ENCODE results near the gene LAMA2.

The LAMA2 gene

GRCh38 chr6:129240492-129240853, 357.5 kb downstream of the LAMA2 start:
- in situ Hi-C loops (cut with HindIII; ENCODE audit: low pct_unique_long_range_greater_than_20kb, low sequenced_read_pairs) = no loop called here
- no peak for DNase-seq (ENCODE audit: low read depth in 1 of 2, low spot score in 1 of 2)
- TF ChIP-seq JUND (IDR thresholded peaks at IDR 0.05; ENCODE audit: low read depth) = no peak

- no peak for TF ChIP-seq JUND (IDR thresholded peaks at IDR 0.05; ENCODE audit: low read depth)
- DNase-seq (ENCODE audit: low read depth in 1 of 2, low spot score in 1 of 2) = no peak
These were observed 359.6 kb downstream of the LAMA2 start for GRCh38 chr6:129242546-129242945.

GRCh38 chr6:129243377-129243776, 360.4 kb downstream of the LAMA2 start:
- TF ChIP-seq JUND (IDR thresholded peaks at IDR 0.05; ENCODE audit: low read depth) = no peak
- in situ Hi-C loops (cut with HindIII; ENCODE audit: low pct_unique_long_range_greater_than_20kb, low sequenced_read_pairs) = no loop called here
- no peak for DNase-seq (ENCODE audit: low read depth in 1 of 2, low spot score in 1 of 2)

More at GRCh38 chr6:129242546-129242945, 359.6 kb downstream of the LAMA2 start:
- in situ Hi-C loops (cut with HindIII; ENCODE audit: low pct_unique_long_range_greater_than_20kb, low sequenced_read_pairs) = no loop called here

- DNase-seq (ENCODE audit: low read depth in 1 of 2, low spot score in 1 of 2) = no peak
- TF ChIP-seq JUND (IDR thresholded peaks at IDR 0.05; ENCODE audit: low read depth) = no peak
- in situ Hi-C loops (cut with HindIII; ENCODE audit: low pct_unique_long_range_greater_than_20kb, low sequenced_read_pairs) = no loop called here
These were observed 366.0 kb downstream of the LAMA2 start for GRCh38 chr6:129248946-129249345.

- no peak for TF ChIP-seq JUND (IDR thresholded peaks at IDR 0.05; ENCODE audit: low read depth)
These were observed 368.9 kb downstream of the LAMA2 start for GRCh38 chr6:129251669-129252376.

GRCh38 chr6:129252377-129253071, 369.6 kb downstream of the LAMA2 start:
- in situ Hi-C loops (cut with HindIII; ENCODE audit: low pct_unique_long_range_greater_than_20kb, low sequenced_read_pairs) = no loop called here
- no peak for TF ChIP-seq JUND (IDR thresholded peaks at IDR 0.05; ENCODE audit: low read depth)
- DNase-seq (ENCODE audit: low read depth in 1 of 2, low spot score in 1 of 2) = no peak

More at GRCh38 chr6:129251669-129252376, 368.9 kb downstream of the LAMA2 start:
- DNase-seq (ENCODE audit: low read depth in 1 of 2, low spot score in 1 of 2) = peak; percentile 3 to 75
- in situ Hi-C loops (cut with HindIII; ENCODE audit: low pct_unique_long_range_greater_than_20kb, low sequenced_read_pairs) = no loop called here

GRCh38 chr6:129253242-129253641, 370.3 kb downstream of the LAMA2 start:
- in situ Hi-C loops (cut with HindIII; ENCODE audit: low pct_unique_long_range_greater_than_20kb, low sequenced_read_pairs) = no loop called here
- no peak for DNase-seq (ENCODE audit: low read depth in 1 of 2, low spot score in 1 of 2)
- TF ChIP-seq JUND (IDR thresholded peaks at IDR 0.05; ENCODE audit: low read depth) = no peak

- TF ChIP-seq JUND (IDR thresholded peaks at IDR 0.05; ENCODE audit: low read depth) = no peak
- in situ Hi-C loops (cut with HindIII; ENCODE audit: low pct_unique_long_range_greater_than_20kb, low sequenced_read_pairs) = no loop called here
These were observed 370.8 kb downstream of the LAMA2 start for GRCh38 chr6:129253727-129254126.

GRCh38 chr6:129257196-129257595, 374.3 kb downstream of the LAMA2 start:
- no peak for TF ChIP-seq JUND (IDR thresholded peaks at IDR 0.05; ENCODE audit: low read depth)
- DNase-seq (ENCODE audit: low read depth in 1 of 2, low spot score in 1 of 2) = no peak
- in situ Hi-C loops (cut with HindIII; ENCODE audit: low pct_unique_long_range_greater_than_20kb, low sequenced_read_pairs) = no loop called here

More at GRCh38 chr6:129253727-129254126, 370.8 kb downstream of the LAMA2 start:
- DNase-seq (ENCODE audit: low read depth in 1 of 2, low spot score in 1 of 2) = peak in 1 of 2 experiments; percentile 7

GRCh38 chr6:129262661-129263060, 379.7 kb downstream of the LAMA2 start:
- no peak for DNase-seq (ENCODE audit: low read depth in 1 of 2, low spot score in 1 of 2)
- in situ Hi-C loops (cut with HindIII; ENCODE audit: low pct_unique_long_range_greater_than_20kb, low sequenced_read_pairs) = no loop called here
- no peak for TF ChIP-seq JUND (IDR thresholded peaks at IDR 0.05; ENCODE audit: low read depth)

GRCh38 chr6:129263176-129263575, 380.2 kb downstream of the LAMA2 start:
- in situ Hi-C loops (cut with HindIII; ENCODE audit: low pct_unique_long_range_greater_than_20kb, low sequenced_read_pairs) = no loop called here
- no peak for DNase-seq (ENCODE audit: low read depth in 1 of 2, low spot score in 1 of 2)
- TF ChIP-seq JUND (IDR thresholded peaks at IDR 0.05; ENCODE audit: low read depth) = no peak

- DNase-seq (ENCODE audit: low read depth in 1 of 2, low spot score in 1 of 2) = no peak
- in situ Hi-C loops (cut with HindIII; ENCODE audit: low pct_unique_long_range_greater_than_20kb, low sequenced_read_pairs) = no loop called here
- no peak for TF ChIP-seq JUND (IDR thresholded peaks at IDR 0.05; ENCODE audit: low read depth)
These were observed 381.6 kb downstream of the LAMA2 start for GRCh38 chr6:129264480-129265045.

- TF ChIP-seq JUND (IDR thresholded peaks at IDR 0.05; ENCODE audit: low read depth) = no peak
- in situ Hi-C loops (cut with HindIII; ENCODE audit: low pct_unique_long_range_greater_than_20kb, low sequenced_read_pairs) = no loop called here
- DNase-seq (ENCODE audit: low read depth in 1 of 2, low spot score in 1 of 2) = no peak
These were observed 384.1 kb downstream of the LAMA2 start for GRCh38 chr6:129267028-129267427.
